T-helper 2 cell (primary cell): ENCODE data around the gene TRDN.
A peak's percentile ranks its signal among the peaks of the same experiment; 100 is the strongest.
"Not testable (repeated sequence)": the region's sequence is repeated elsewhere in the genome, so short reads cannot be mapped to it uniquely, and the experiment has no call there.

Experiments used
- DNase-seq, 5 experiments: peaks; one replicate each; pipeline versions ENCODE4 v3.0.0 to v3.0.0-alpha.2; 2012 to 2022

TRDN gene

DNA sequence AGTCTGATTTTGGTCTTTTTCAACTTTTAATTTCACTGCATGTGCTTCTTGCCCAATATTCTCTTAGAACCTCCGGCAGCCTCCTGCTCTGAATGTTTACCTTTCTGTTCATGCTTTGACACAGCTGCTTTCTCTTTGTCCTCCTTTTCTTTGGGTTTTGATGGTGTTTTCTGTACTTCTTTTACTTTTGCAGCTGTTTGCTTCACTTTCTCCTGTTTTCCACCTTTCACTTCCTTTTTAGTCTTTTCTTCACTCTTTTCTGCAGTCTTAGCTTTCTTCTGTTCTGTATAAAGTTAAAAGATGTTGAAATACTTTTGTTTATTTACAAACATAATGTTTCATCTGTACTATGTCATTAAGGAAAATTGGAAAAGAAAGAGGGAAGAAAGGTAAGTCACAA is 133.1 kb downstream of the TRDN start:
- DNase-seq: no peak

DNA sequence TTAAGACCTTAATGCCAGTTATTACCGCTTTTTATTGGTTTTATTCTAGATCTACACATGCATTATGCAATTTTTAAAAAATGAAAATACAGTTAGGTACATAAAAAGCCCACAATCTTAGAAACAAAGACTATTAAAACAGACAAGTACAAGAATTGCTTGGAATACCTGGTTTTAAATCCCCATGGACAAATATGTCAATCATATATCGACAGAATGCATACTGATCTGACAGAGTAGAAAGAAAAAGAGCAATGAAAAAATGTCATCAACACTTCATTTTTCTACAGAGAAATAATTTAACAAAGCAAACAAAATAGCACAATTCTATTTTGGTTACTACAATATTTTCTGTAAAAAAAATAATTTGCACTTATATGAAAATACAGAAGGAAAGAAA is 139.7 kb downstream of the TRDN start:
- no peak for DNase-seq

DNA sequence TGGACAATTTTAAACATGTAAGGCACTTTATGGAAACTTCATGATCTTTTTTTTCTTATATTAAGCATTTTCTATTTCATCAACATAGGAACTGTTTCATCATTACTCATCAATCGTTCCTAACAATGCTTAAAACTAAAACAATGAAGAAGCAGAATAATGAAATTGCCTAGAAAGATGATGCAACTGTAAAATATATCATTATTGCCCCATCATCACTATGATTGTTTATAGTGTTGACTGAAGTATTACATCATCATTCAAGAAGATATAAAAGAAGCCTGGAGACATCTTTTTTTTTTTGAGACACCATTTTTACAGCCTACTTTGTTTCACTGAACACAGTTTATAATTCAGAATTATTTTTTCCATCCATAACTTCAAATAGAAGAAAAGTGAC is 147.2 kb downstream of the TRDN start:
- no peak for DNase-seq

DNA sequence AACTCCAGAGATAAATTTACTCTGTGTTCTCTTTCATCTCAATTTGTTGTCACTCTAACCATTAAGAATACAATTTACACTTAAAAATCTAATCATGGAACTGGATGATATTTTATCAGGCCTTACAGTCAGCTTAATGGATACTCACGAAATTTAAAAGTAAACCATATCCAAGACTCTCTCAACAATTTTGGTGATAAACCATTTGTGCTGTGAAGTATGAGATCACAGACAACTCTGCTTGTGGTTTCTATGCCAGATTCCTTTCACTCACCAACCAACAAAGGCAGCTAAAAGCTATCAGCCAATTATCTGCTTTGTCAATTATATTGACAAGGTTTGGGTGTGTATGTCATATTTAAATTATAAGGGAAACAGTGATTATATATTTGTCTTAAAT is 155.8 kb downstream of the TRDN start:
- DNase-seq: no peak

DNA sequence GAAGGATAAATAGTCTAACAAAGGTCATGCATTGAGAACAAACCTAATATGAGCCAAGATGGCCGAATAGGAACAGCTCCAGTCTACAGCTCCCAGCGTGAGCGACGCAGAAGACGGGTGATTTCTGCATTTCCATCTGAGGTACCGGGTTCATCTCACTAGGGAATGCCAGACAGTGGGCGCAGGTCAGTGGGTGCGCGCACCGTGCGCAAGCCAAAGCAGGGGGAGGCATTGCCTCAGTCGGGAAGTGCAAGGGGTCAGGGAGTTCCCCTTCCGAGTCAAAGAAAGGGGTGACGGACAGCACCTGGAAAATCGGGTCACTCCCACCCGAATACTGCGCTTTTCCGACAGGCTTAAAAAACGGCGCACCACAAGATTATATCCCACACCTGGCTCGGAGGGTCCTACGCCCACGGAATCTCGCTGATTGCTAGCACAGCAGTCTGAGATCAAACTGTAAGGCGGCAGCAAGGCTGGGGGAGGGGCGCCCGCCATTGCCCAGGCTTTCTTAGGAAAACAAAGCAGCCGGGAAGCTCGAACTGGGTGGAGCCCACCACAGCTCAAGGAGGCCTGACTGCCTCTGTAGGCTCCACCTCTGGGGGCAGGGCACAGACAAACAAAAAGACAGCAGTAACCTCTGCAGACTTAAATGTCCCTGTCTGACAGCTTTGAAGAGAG is 164.6 kb downstream of the TRDN start:
- not testable (repeated sequence) for DNase-seq

DNA sequence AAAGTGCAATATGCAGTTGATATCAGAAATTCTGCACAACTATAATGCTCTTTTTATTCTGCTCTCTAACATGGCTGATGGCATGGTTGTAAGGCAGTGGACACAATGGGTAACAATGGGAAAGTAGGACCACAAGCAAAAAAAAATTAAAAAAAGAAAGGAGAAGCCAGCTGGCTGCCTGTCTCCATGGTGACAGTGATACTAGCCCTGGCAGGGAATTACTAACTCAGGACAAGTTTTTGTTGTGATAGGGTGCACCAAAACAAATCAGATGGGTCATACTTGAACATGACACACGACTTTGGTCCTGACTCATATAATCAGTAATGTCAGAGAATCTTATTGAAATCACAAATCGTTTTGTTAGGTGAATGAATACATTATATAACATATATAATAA is 169.4 kb downstream of the TRDN start:
- DNase-seq: no peak

GRCh38 chr6:123462152-123462551 is 174.6 kb downstream of the TRDN start:
- no peak for DNase-seq

DNA sequence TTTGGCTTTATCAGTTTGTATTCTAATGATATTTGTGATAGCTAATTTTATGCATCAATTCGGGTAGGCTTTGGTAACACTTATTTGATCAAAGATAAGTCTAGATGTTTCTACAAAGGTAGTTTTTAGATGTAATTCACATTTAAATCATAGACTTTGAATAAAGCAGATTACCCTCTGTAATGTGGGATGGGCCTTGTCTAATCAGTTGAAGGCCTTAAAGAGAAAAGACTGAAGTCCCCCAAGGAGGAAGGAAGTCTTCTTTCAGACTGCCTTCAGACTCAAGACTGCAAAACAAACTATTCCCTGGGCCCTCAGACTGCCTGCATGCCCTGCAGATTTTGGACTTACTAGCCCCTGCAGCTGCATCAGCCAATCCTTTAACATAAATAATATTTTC is 178.5 kb downstream of the TRDN start:
- DNase-seq: no peak

GRCh38 chr6:123456836-123457235 is 179.9 kb downstream of the TRDN start:
- no peak for DNase-seq

GRCh38 chr6:123454448-123454847 is 182.3 kb downstream of the TRDN start:
- no peak for DNase-seq

DNA sequence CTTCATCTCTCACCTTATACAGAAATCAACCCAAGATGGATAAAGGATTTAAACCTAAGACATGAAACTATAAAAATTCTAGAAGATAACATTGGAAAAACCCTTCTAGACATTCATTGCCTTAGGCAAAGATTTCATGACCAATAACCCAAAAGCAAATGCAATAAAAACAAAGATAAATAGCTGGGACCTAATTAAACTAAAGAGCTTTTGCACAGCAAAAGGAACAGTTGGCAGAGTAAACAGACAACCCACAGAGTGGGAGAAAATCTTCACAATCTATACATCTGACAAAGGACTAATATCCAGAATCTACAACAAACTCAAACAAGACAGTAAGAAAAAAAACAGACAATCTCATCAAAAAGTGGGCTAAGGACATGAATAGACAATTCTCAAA is 183.7 kb downstream of the TRDN start:
- not testable (repeated sequence) for DNase-seq

- no peak for DNase-seq
These were observed 188.4 kb downstream of the TRDN start for GRCh38 chr6:123448306-123448884.

GRCh38 chr6:123447315-123447937 is 189.3 kb downstream of the TRDN start:
- no peak for DNase-seq

- no peak for DNase-seq
These were observed 197.4 kb downstream of the TRDN start for GRCh38 chr6:123439371-123439770.

- DNase-seq: no peak
These were observed 202.6 kb downstream of the TRDN start for GRCh38 chr6:123434186-123434585.

DNA sequence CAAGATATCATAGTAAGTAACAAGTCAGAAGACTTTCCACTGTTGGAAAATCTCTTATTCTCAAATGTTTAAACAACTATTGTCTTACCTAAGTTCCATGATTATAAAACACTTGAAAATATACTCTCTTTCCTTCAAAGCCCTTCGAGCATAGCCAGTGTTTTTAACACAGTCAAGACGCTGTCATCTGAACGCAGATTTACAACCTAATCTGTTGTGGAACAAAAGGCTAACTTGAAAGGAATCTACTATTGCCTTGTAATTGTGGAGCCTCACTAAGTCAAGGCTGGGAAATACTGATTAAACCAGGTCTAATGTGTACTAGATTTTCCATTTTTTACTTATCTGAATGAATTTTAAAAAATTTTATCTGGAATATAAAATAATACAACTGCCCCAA is 205.8 kb downstream of the TRDN start:
- DNase-seq: no peak

DNA sequence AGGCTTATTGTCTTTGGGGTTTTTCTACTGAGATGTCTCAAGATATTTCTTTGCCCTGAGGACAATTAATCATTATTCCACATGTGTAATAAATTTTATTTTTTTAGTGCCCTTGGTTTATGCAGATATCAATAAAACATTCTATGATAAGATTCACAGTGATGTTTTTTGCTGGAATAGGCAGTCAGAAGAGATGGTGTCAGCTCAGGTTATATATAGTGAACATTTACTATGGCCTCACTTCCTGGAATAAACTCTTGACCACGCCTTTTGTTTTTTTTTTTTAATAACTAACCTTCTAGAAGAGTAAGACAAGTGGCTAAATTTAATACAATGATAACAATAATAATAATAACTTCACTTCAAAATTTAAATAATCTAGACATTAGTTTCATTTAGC is 209.7 kb downstream of the TRDN start:
- DNase-seq: no peak

GRCh38 chr6:123423130-123423529 is 213.6 kb downstream of the TRDN start:
- no peak for DNase-seq

- no peak for DNase-seq
These were observed 216.2 kb downstream of the TRDN start for GRCh38 chr6:123420512-123420911.

DNA sequence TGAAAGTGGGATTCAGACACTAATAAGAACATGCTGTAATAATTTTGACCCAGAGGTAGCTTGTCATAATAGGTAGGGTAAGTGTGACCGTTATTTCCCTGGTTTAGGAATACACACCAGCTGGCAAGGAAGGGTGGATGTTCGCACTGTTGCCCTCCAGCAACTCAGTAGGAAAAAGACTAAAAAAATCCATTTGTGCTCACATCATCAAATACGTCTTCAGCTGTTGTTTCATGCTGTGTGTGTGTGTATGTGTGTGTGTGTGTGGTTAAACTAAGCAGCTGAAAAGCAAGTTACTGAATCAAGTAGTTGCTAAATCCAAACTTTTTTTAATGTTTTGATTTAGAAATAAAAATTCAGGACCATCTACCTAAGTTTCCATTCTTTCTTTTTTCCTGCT is 218.7 kb downstream of the TRDN start:
- no peak for DNase-seq

DNA sequence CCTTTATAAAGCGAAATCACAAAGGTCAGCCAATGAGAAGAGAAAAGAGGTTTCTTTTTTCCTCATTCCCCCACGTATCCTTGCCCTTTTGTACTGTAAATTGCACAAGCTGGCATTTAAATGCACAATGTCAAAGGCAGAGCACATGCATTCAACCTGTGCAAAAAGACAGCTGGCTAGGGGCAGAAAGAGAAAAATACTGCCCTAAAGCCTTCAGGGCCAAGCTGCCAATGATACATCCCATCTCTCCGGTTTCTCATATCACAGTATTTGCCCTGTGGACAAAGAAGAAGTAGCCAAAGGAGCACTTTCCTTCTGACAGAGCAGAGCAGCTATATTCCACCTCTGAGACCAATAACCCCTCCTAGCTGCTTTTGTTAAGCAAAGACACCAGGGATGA is 219.2 kb downstream of the TRDN start:
- no peak for DNase-seq

GRCh38 chr6:123415844-123416468 is 220.8 kb downstream of the TRDN start:
- DNase-seq: peak in 1 of 5 experiments; percentile 48

DNA sequence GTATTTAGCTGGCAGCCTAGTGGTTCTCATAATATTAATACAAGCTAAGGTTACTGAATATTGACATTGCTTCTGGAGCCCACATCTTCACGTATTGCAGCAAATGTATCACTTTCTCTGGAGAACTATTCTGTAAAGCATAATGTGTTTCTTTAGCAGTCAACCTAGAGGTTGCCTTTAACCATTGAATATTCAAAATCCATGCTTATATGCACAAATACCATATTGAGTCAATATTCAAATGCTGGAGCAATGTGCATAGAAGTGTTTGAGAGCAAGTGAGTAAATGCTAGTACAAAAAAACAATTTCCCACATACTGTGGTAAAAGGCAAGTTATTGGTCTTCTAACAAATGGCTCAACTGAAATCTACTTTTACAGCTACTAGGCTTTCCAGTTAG is 231.8 kb downstream of the TRDN start:
- no peak for DNase-seq

DNA sequence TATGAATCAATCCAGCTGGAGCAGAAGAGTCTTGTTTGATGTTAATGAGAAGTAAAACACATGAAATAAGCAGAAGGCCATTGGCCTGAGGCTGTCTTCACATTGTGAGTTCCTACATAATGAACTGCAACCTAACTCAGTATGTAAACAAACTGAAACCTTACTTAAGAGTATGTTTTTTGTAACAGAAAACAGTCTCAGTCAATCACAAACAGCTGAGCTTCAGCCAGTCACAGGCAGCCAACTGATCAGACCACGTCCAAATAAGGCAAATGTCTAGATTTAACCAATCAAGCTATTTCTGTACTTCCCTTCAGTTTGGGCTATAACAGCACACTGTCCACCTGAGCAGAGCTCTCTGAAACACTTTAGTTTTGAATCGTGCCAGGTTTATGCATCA is 234.7 kb downstream of the TRDN start:
- DNase-seq: no peak
